Kidney (tissue), 14 donors: ENCODE data around the gene OR51B4. TPM values are rescaled to one million over a fixed set of nuclear protein-coding genes. Genes with fewer than 3 reads are reported as not detected.
"Not testable (repeated sequence)": the region's sequence is repeated elsewhere in the genome, so short reads cannot be mapped to it uniquely, and the experiment has no call there.

ENCODE experiments used
- DNase-seq, 5 donors: peaks; one replicate each; pipeline ENCODE4 v3.0.0-alpha.2; 2013 to 2020
- FAIRE-seq: peaks from 2 replicates; lab custom pipeline; 2012; peaks lifted over from hg19 to GRCh38; lab: Jason Lieb, UNC
- H3K27ac ChIP-seq, 2 donors: one replicate each; pipeline ENCODE4 v1.7.0; 2013; ENCODE audit warnings: low read depth in 2 of 2, low read length in 2 of 2, inconsistent platforms in 1 of 2
- H3K27me3 ChIP-seq: one replicate; pipeline ENCODE4 v1.7.1; 2013; ENCODE audit warnings: low read length, inconsistent platforms; ENCODE audit not compliant: control insufficient read depth, insufficient read depth
- H3K36me3 ChIP-seq, 3 donors: one replicate each; pipeline versions ENCODE4 v1.7.0 to v1.7.1; 2013; ENCODE audit warnings: low read length in 3 of 3, control low read depth in 1 of 3, inconsistent platforms in 1 of 3; ENCODE audit not compliant: insufficient read depth in 3 of 3, control insufficient read depth in 2 of 3
- H3K4me1 ChIP-seq, 3 donors: one replicate each; pipeline versions ENCODE4 v1.7.0 to v1.7.1; 2013; ENCODE audit warnings: low read length in 3 of 3, inconsistent platforms in 1 of 3, low read depth in 1 of 3; ENCODE audit not compliant: control insufficient read depth in 2 of 3, insufficient read depth in 2 of 3
- H3K4me3 ChIP-seq, 3 donors: one replicate each; pipeline versions ENCODE4 v1.7.0 to v1.8.1; 2013; ENCODE audit warnings: low read length in 3 of 3, control low read depth in 1 of 3, inconsistent platforms in 1 of 3
- H3K9ac ChIP-seq, 3 donors: one replicate each; pipeline versions ENCODE4 v1.7.0 to v1.7.1; 2013; ENCODE audit warnings: low read length in 3 of 3, control low read depth in 1 of 3, inconsistent platforms in 1 of 3
- H3K9me3 ChIP-seq, 3 donors: one replicate each; pipeline versions ENCODE4 v1.7.0 to v1.7.1; 2013; ENCODE audit warnings: low read length in 3 of 3, control low read depth in 1 of 3, inconsistent platforms in 1 of 3; ENCODE audit not compliant: control insufficient read depth in 2 of 3, insufficient read depth in 1 of 3
- CTCF ChIP-seq: IDR thresholded peaks from 3 replicates; pipeline ENCODE4 v1.5.1; 2012; ENCODE audit warnings: mild to moderate bottlenecking, moderate library complexity, borderline replicate concordance; ENCODE audit not compliant: insufficient read depth; ENCODE audit errors: extremely low read depth
- intact Hi-C: fragments of 100-400 bp; cut with DNase I; formaldehyde crosslinking; loops from one replicate; pipeline ENCODE4 v1.11.1; 2022
- polyA plus RNA-seq: library from polyadenylated mRNA; stranded (reverse); fragments of 350-450 nt; fragmentation: Illumina TruSeq; extraction: RNeasy Lipid Tissue Mini Kit (QIAGEN cat#74804); gene quantifications from one replicate; pipeline ENCODE4 v1.2.3, GENCODE V29; 2014; ENCODE audit warnings: low read depth, low replicate concordance; ENCODE audit not compliant: insufficient read depth
- total RNA-seq: library from RNA; stranded (reverse); fragmentation: NEBNext Ultra II Directional; extraction: Animal tissue kit (Norgen Biotek cat#: 25700); gene quantifications from one replicate; pipeline ENCODE4 v1.2.1, GENCODE V29; 2021
- donor health status: control.
- donor health status: control.
- donor health status: control.
- donor health status: control.
- donor health status: control.
- donor health status: DM: yes; HTN: yes; CAD: no.
- donor health status: Normal renal cell carcinoma (clear cell type).

The OR51B4 gene
- total and polyA plus RNA-seq, 2 donors from 2014 or later, result not detected

GRCh38 chr11:5258543-5259262 lies 43.0 kb downstream of the OR51B4 start:
- DNase-seq, result peak in 1 of 5 donors; percentile 31
- intact Hi-C loops, result no loop called here
- Histone ChIP-seq H3K27ac (no peak overlapping the region), H3K4me1 (no peaks in the 10 kb centered on the region), H3K27me3 (no peaks in the 10 kb centered on the region), H3K36me3 (no peaks in the 10 kb centered on the region), H3K9me3 (no peaks in the 10 kb centered on the region), H3K9ac (no peak overlapping the region), H3K4me3 (no peak overlapping the region)
- no peak for FAIRE-seq
- no peak for TF ChIP-seq CTCF

- Histone ChIP-seq H3K27ac (no peak overlapping the region), H3K4me3 (no peak overlapping the region), H3K27me3 (no peaks in the 10 kb centered on the region), H3K4me1 (no peaks in the 10 kb centered on the region), H3K36me3 (no peaks in the 10 kb centered on the region), H3K9me3 (no peaks in the 10 kb centered on the region), H3K9ac (no peak overlapping the region)
- FAIRE-seq (no peak), DNase-seq (no peak)
- no peak for TF ChIP-seq CTCF
- intact Hi-C loops, result no loop called here
Observed at GRCh38 chr11:5257296-5257695, 44.5 kb downstream of the OR51B4 start.

- H3K27ac ChIP-seq, FAIRE-seq, H3K4me1 ChIP-seq, H3K27me3 ChIP-seq, H3K36me3 ChIP-seq, H3K4me3 ChIP-seq, intact Hi-C loops, H3K9me3 ChIP-seq, H3K9ac ChIP-seq, DNase-seq: not testable (repeated sequence)
Observed at GRCh38 chr11:5254646-5255413, 46.9 kb downstream of the OR51B4 start, which contains the start of gene HBG2. TSS of gene HBG2 (minus strand) at chr11:5254781. CDS start at chr11:5254728, 53 bp downstream.

GRCh38 chr11:5254023-5254422 lies 47.7 kb downstream of the OR51B4 start:
- H3K27ac ChIP-seq, DNase-seq, H3K9ac ChIP-seq, H3K27me3 ChIP-seq, H3K4me3 ChIP-seq, H3K36me3 ChIP-seq, H3K9me3 ChIP-seq, H3K4me1 ChIP-seq, intact Hi-C loops, FAIRE-seq: not testable (repeated sequence)

GRCh38 chr11:5253440-5253839 lies 48.3 kb downstream of the OR51B4 start:
- H3K27me3 ChIP-seq, H3K4me1 ChIP-seq, H3K36me3 ChIP-seq, intact Hi-C loops, FAIRE-seq, H3K9ac ChIP-seq, H3K4me3 ChIP-seq, DNase-seq, H3K9me3 ChIP-seq, H3K27ac ChIP-seq: not testable (repeated sequence)
